Progenitor cell of endocrine pancreas (in vitro differentiated cells): ENCODE measurements around the gene TOP3B. TPM values are rescaled to one million over a fixed set of nuclear protein-coding genes. Genes with fewer than 3 reads are reported as not detected.
A peak's percentile ranks its signal among the peaks of the same experiment; 100 is the strongest.

ENCODE experiments used
- DNase-seq: peaks from one replicate; pipeline ENCODE4 v3.0.0; 2021; ENCODE audit warnings: low spot score; ENCODE audit not compliant: unreplicated experiment
- H3K27ac Mint-ChIP-seq: 2 replicates; pipeline ENCODE4 v1.8.0; 2021; ENCODE audit warnings: mild to moderate bottlenecking, moderate library complexity, mixed read lengths
- H3K27me3 Mint-ChIP-seq: 2 replicates; pipeline ENCODE4 v1.8.0; 2021; ENCODE audit warnings: mixed read lengths
- H3K36me3 Mint-ChIP-seq: 2 replicates; pipeline ENCODE4 v1.8.0; 2022; ENCODE audit warnings: mixed read lengths; ENCODE audit not compliant: insufficient read depth
- H3K4me1 Mint-ChIP-seq: 2 replicates; pipeline ENCODE4 v1.8.0; 2021; ENCODE audit warnings: low read depth, mixed read lengths
- H3K4me3 Mint-ChIP-seq: 2 replicates; pipeline ENCODE4 v1.8.0; 2021; ENCODE audit warnings: low read depth, mild to moderate bottlenecking, moderate library complexity, mixed read lengths
- H3K9me3 Mint-ChIP-seq: 2 replicates; pipeline ENCODE4 v1.8.0; 2021; ENCODE audit warnings: low read depth, mixed read lengths
- CTCF ChIP-seq: fragments of 200-600 bp; sonication (generic); IDR thresholded peaks from one replicate; pipeline ENCODE4 v1.5.0; 2021; ENCODE audit warnings: antibody characterized with exemption, mild to moderate bottlenecking; ENCODE audit not compliant: unreplicated experiment
- total RNA-seq: library from RNA; stranded (reverse); gene quantifications from 2 replicates; pipeline ENCODE4 v1.2.1, GENCODE V29; 2021

Gene TOP3B
- total RNA-seq, 1 donor from 2014 or later = 83.3 TPM

GRCh38 chr22:21960200-21961126 lies 22.1 kb downstream of the TOP3B start:
- no peak overlapping the region for H3K4me3 Mint-ChIP-seq
- no peaks in the 10 kb centered on the region for H3K4me1 Mint-ChIP-seq
- no peak for DNase-seq
- H3K27me3 Mint-ChIP-seq = no peaks in the 10 kb centered on the region
- no peak for TF ChIP-seq CTCF
- peaks cover 7% of the 10 kb centered on the region for H3K36me3 Mint-ChIP-seq
- H3K27ac Mint-ChIP-seq = no peak overlapping the region
- no peaks in the 10 kb centered on the region for H3K9me3 Mint-ChIP-seq

- no peaks in the 10 kb centered on the region for H3K4me1 Mint-ChIP-seq
- no peak overlapping the region for H3K27ac Mint-ChIP-seq
- DNase-seq = no peak
- H3K4me3 Mint-ChIP-seq = no peak overlapping the region
- peaks cover 4% of the 10 kb centered on the region for H3K36me3 Mint-ChIP-seq
- H3K27me3 Mint-ChIP-seq = no peaks in the 10 kb centered on the region
- H3K9me3 Mint-ChIP-seq = no peaks in the 10 kb centered on the region
- TF ChIP-seq CTCF = no peak
These were observed 23.1 kb downstream of the TOP3B start for GRCh38 chr22:21959274-21960074.

GRCh38 chr22:21958360-21959273 lies 24.0 kb downstream of the TOP3B start:
- Mint-ChIP-seq H3K4me1 (no peaks in the 10 kb centered on the region), H3K27me3 (no peaks in the 10 kb centered on the region), H3K9me3 (no peaks in the 10 kb centered on the region), H3K27ac (no peak overlapping the region), H3K36me3 (peaks cover 4% of the 10 kb centered on the region), H3K4me3 (no peak overlapping the region)
- DNase-seq = no peak
- no peak for TF ChIP-seq CTCF

- Mint-ChIP-seq H3K4me1 (peaks cover 13% of the 10 kb centered on the region), H3K36me3 (no peaks in the 10 kb centered on the region), H3K4me3 (peak within 1 kb of the TSS; percentile 84), H3K9me3 (no peaks in the 10 kb centered on the region), H3K27ac (peak within 1 kb of the TSS; percentile 88), H3K27me3 (no peaks in the 10 kb centered on the region)
- peak; percentile 91 for DNase-seq
- peak; percentile 95 for TF ChIP-seq CTCF
These were observed 29.7 kb downstream of the TOP3B start, which contains the start of gene PPM1F for GRCh38 chr22:21952586-21953571. Gene PPM1F (minus strand): TSS chr22:21952848. CDS start chr22:21946048, 6,800 bp downstream.
